HL-60/S4 treated with phorbol 12-myristate 13-acetate at 8.2 ng/mL for 4 days and 3 days (cell line): ENCODE results near the gene TRIB2.

Experiments used
- in situ Hi-C: fragments of 300-500 bp; cut with MboI; formaldehyde crosslinking; loops from 2 replicates; pipeline ENCODE4 v1.15.0; 2022; ENCODE audit warnings: low sequenced_read_pairs

TRIB2 gene

GRCh38 chr2:12719400-12720277, 2.9 kb downstream of the TRIB2 start:
- in situ Hi-C loops, result loop anchor here (25.0 kb wide), 1 partner anchor 882 kb away; no protein-coding TSS in a partner anchor

- in situ Hi-C loops, result loop anchor here (25.0 kb wide), 1 partner anchor 883 kb away; no protein-coding TSS in a partner anchor
Observed at GRCh38 chr2:12720278-12720620, 3.5 kb downstream of the TRIB2 start.

- in situ Hi-C loops, result loop anchor here (25.0 kb wide), 1 partner anchor 884 kb away; no protein-coding TSS in a partner anchor
Observed at GRCh38 chr2:12720754-12721378, 4.1 kb downstream of the TRIB2 start.

GRCh38 chr2:12721566-12722446, 5.1 kb downstream of the TRIB2 start:
- in situ Hi-C loops, result loop anchor here (25.0 kb wide), 1 partner anchor 885 kb away; no protein-coding TSS in a partner anchor

GRCh38 chr2:12722447-12723316, 5.9 kb downstream of the TRIB2 start:
- in situ Hi-C loops, result loop anchor here (25.0 kb wide), 1 partner anchor 885 kb away; no protein-coding TSS in a partner anchor

GRCh38 chr2:12723736-12724463, 7.2 kb downstream of the TRIB2 start:
- in situ Hi-C loops, result loop anchor here (25.0 kb wide), 1 partner anchor 887 kb away; no protein-coding TSS in a partner anchor

GRCh38 chr2:12725233-12726187, 8.8 kb downstream of the TRIB2 start:
- in situ Hi-C loops, result no loop called here

GRCh38 chr2:12726271-12726670, 9.5 kb downstream of the TRIB2 start:
- in situ Hi-C loops, result no loop called here

GRCh38 chr2:12727065-12727464, 10.3 kb downstream of the TRIB2 start:
- in situ Hi-C loops, result no loop called here

- in situ Hi-C loops, result no loop called here
Observed at GRCh38 chr2:12727641-12728040, 10.9 kb downstream of the TRIB2 start.

- in situ Hi-C loops, result no loop called here
Observed at GRCh38 chr2:12728221-12728777, 11.6 kb downstream of the TRIB2 start.

- in situ Hi-C loops, result no loop called here
Observed at GRCh38 chr2:12730265-12730664, 13.5 kb downstream of the TRIB2 start.

- in situ Hi-C loops, result no loop called here
Observed at GRCh38 chr2:12731701-12732280, 15.1 kb downstream of the TRIB2 start.

- in situ Hi-C loops, result no loop called here
Observed at GRCh38 chr2:12732651-12733050, 15.9 kb downstream of the TRIB2 start.

GRCh38 chr2:12733846-12734245, 17.1 kb downstream of the TRIB2 start:
- in situ Hi-C loops, result no loop called here

GRCh38 chr2:12734914-12735654, 18.3 kb downstream of the TRIB2 start:
- in situ Hi-C loops, result no loop called here

GRCh38 chr2:12737297-12737696, 20.6 kb downstream of the TRIB2 start:
- in situ Hi-C loops, result no loop called here
